ENCODE measurements around the gene KRT4. TPM values are rescaled to one million over a fixed set of nuclear protein-coding genes. Genes with fewer than 3 reads are reported as not detected.

KRT4 gene
- total RNA-seq, 1 experiment from 2014 or later, result not detected

GRCh38 chr12:52828156-52828555 is 14.2 kb upstream of the KRT4 start:
- Histone ChIP-seq H3K27ac (ENCODE audit: insufficient read length, low read depth, low read length) (no peak overlapping the region), H2BK120ac (ENCODE audit: low read depth, low read length, poor library complexity, severe bottlenecking) (no peak overlapping the region), H2BK12ac (ENCODE audit: insufficient read length, low read depth, low read length) (no peak overlapping the region), H3K79me1 (ENCODE audit: insufficient read depth, low read depth, low read length, poor library complexity, severe bottlenecking) (no peaks in the 10 kb centered on the region), H4K8ac (replicated peaks; ENCODE audit: insufficient read length, low read depth, low read length) (no peak overlapping the region), H3K4ac (ENCODE audit: low read depth, low read length) (no peak overlapping the region), H2BK15ac (ENCODE audit: low read depth, low read length) (no peak overlapping the region), H3K9ac (ENCODE audit: extremely low read depth, insufficient read length, low read length) (no peak overlapping the region), H3K27me3 (ENCODE audit: insufficient read depth, low read length) (no peaks in the 10 kb centered on the region), H3K23me2 (ENCODE audit: insufficient read length, low read depth, low read length, poor library complexity, severe bottlenecking) (no peaks in the 10 kb centered on the region), H2AK5ac (ENCODE audit: insufficient read length, low read length) (no peak overlapping the region), H2BK20ac (ENCODE audit: low read depth, low read length, poor library complexity, severe bottlenecking) (no peak overlapping the region), H2AFZ (ENCODE audit: low read length) (no peak overlapping the region), H2BK5ac (ENCODE audit: insufficient read length, low read length) (no peak overlapping the region), H3K4me1 (ENCODE audit: insufficient read depth, low read length) (peaks cover 5% of the 10 kb centered on the region; the same call in 1 of the 2 replicates), H4K91ac (ENCODE audit: insufficient read length, low read depth, low read length) (no peak overlapping the region), H3K4me2 (ENCODE audit: insufficient read depth, insufficient read length, low read length) (no peak overlapping the region), H4K20me1 (ENCODE audit: control insufficient read depth, insufficient read depth, insufficient read length) (no peaks in the 10 kb centered on the region), H3K14ac (ENCODE audit: insufficient read depth, low read length) (no peak overlapping the region), H3K56ac (ENCODE audit: insufficient read length, low read depth, low read length) (no peak overlapping the region), H3T11ph (ENCODE audit: low read length) (no peak overlapping the region), H3K18ac (ENCODE audit: insufficient read length, low read depth, low read length) (no peak overlapping the region), H3K23ac (ENCODE audit: insufficient read length, low read depth, low read length) (no peak overlapping the region), H4K5ac (ENCODE audit: insufficient read length, low read depth, low read length) (no peak overlapping the region), H3K79me2 (ENCODE audit: insufficient read depth, low read length) (no peaks in the 10 kb centered on the region), H3K9me3 (ENCODE audit: control insufficient read depth, low read depth, low read length) (no peaks in the 10 kb centered on the region)
- Mint-ChIP-seq H3K9me3 (no peaks in the 10 kb centered on the region), H3K4me3 (no peak overlapping the region), H3K4me1 (peaks cover 5 to 7% of the 10 kb centered on the region in 2 experiments; a peak in 3 of 4 replicates), H3K27me3 (ENCODE audit: low read depth) (peaks cover 2% of the 10 kb centered on the region), H3K36me3 (ENCODE audit: insufficient read depth in 1 of 3, low read depth in 3 of 3) (no peaks in the 10 kb centered on the region), H3K27ac (no peak overlapping the region)
- DNase-seq, result no peak
- TF ChIP-seq CTCF (conservative IDR thresholded peaks at IDR 0.05), result no peak

All from H9 (cell line).